Stimulated activated memory B cell treated with anti-CD40 and anti-IgM and Interleukin-4, amounts not matched to agents 10 μg/mL and 1 μg/mL and 100 μg/mL, for 72 hours (primary cell): Measurements from ENCODE around the gene GUCA2A.

Source experiments
- ATAC-seq: fragments of 150-1000 bp; cut with Tn5 transposase; 2 replicates; pipeline ENCODE4 v1.10.0; 2021
- H3K27ac Mint-ChIP-seq: one replicate; pipeline ENCODE4 v1.8.0; 2022; ENCODE audit warnings: mild to moderate bottlenecking, mixed read lengths
- H3K27me3 Mint-ChIP-seq: one replicate; pipeline ENCODE4 v1.8.0; 2022; ENCODE audit warnings: mixed read lengths
- H3K36me3 Mint-ChIP-seq: one replicate; pipeline ENCODE4 v1.8.0; 2022; ENCODE audit warnings: mixed read lengths
- H3K4me1 Mint-ChIP-seq: one replicate; pipeline ENCODE4 v1.8.0; 2022; ENCODE audit warnings: mixed read lengths
- H3K4me3 Mint-ChIP-seq: one replicate; pipeline ENCODE4 v1.8.0; 2022; ENCODE audit warnings: mild to moderate bottlenecking, moderate library complexity, mixed read lengths
- H3K9me3 Mint-ChIP-seq: one replicate; pipeline ENCODE4 v1.8.0; 2022; ENCODE audit warnings: mixed read lengths

The GUCA2A gene

GRCh38 chr1:42183210-42183956, 18.8 kb upstream of the GUCA2A start:
- ATAC-seq = no peak

GRCh38 chr1:42181687-42182086, 17.1 kb upstream of the GUCA2A start:
- peaks cover 41% of the 10 kb centered on the region for H3K36me3 Mint-ChIP-seq
- H3K4me1 Mint-ChIP-seq = no peaks in the 10 kb centered on the region
- no peak for ATAC-seq
- H3K9me3 Mint-ChIP-seq = no peaks in the 10 kb centered on the region
- no peak overlapping the region for H3K4me3 Mint-ChIP-seq
- H3K27ac Mint-ChIP-seq = no peak overlapping the region
- H3K27me3 Mint-ChIP-seq = no peaks in the 10 kb centered on the region

More at GRCh38 chr1:42183210-42183956, 18.8 kb upstream of the GUCA2A start:
- no peaks in the 10 kb centered on the region for H3K27me3 Mint-ChIP-seq
- no peaks in the 10 kb centered on the region for H3K4me1 Mint-ChIP-seq
- H3K4me3 Mint-ChIP-seq = no peak overlapping the region
- no peak overlapping the region for H3K27ac Mint-ChIP-seq
- no peaks in the 10 kb centered on the region for H3K9me3 Mint-ChIP-seq
- H3K36me3 Mint-ChIP-seq = peaks cover 52% of the 10 kb centered on the region

- no peak for ATAC-seq
- H3K4me1 Mint-ChIP-seq = no peaks in the 10 kb centered on the region
- H3K36me3 Mint-ChIP-seq = peaks cover 30% of the 10 kb centered on the region
- H3K4me3 Mint-ChIP-seq = no peak overlapping the region
- H3K9me3 Mint-ChIP-seq = no peaks in the 10 kb centered on the region
- H3K27ac Mint-ChIP-seq = no peak overlapping the region
- H3K27me3 Mint-ChIP-seq = no peaks in the 10 kb centered on the region
Observed at GRCh38 chr1:42179900-42180329, 15.4 kb upstream of the GUCA2A start.

GRCh38 chr1:42179275-42179674, 14.7 kb upstream of the GUCA2A start:
- Mint-ChIP-seq H3K4me1 (no peaks in the 10 kb centered on the region), H3K9me3 (no peaks in the 10 kb centered on the region), H3K27me3 (no peaks in the 10 kb centered on the region), H3K36me3 (peaks cover 25% of the 10 kb centered on the region), H3K4me3 (no peak overlapping the region), H3K27ac (no peak overlapping the region)
- no peak for ATAC-seq

- Mint-ChIP-seq H3K4me3 (no peak overlapping the region), H3K9me3 (no peaks in the 10 kb centered on the region), H3K36me3 (peaks cover 23% of the 10 kb centered on the region), H3K27ac (no peak overlapping the region), H3K27me3 (no peaks in the 10 kb centered on the region), H3K4me1 (no peaks in the 10 kb centered on the region)
- ATAC-seq = no peak
Observed at GRCh38 chr1:42178249-42178648, 13.7 kb upstream of the GUCA2A start.

GRCh38 chr1:42177541-42177981, 13.0 kb upstream of the GUCA2A start:
- no peak overlapping the region for H3K27ac Mint-ChIP-seq
- H3K4me3 Mint-ChIP-seq = no peak overlapping the region
- H3K27me3 Mint-ChIP-seq = no peaks in the 10 kb centered on the region
- no peaks in the 10 kb centered on the region for H3K4me1 Mint-ChIP-seq
- H3K9me3 Mint-ChIP-seq = no peaks in the 10 kb centered on the region
- H3K36me3 Mint-ChIP-seq = peaks cover 17% of the 10 kb centered on the region
- no peak for ATAC-seq

- ATAC-seq = peak; percentile 65
- H3K36me3 Mint-ChIP-seq = peaks cover 17% of the 10 kb centered on the region
- no peak overlapping the region for H3K4me3 Mint-ChIP-seq
- no peak overlapping the region for H3K27ac Mint-ChIP-seq
- no peaks in the 10 kb centered on the region for H3K9me3 Mint-ChIP-seq
- no peaks in the 10 kb centered on the region for H3K27me3 Mint-ChIP-seq
- H3K4me1 Mint-ChIP-seq = no peaks in the 10 kb centered on the region
Observed at GRCh38 chr1:42176902-42177519, 12.5 kb upstream of the GUCA2A start.

GRCh38 chr1:42175314-42176054, 10.9 kb upstream of the GUCA2A start:
- H3K9me3 Mint-ChIP-seq = no peaks in the 10 kb centered on the region
- no peak overlapping the region for H3K27ac Mint-ChIP-seq
- peaks cover 11% of the 10 kb centered on the region for H3K36me3 Mint-ChIP-seq

GRCh38 chr1:42173961-42174735, 9.6 kb upstream of the GUCA2A start:
- no peak for ATAC-seq
- H3K36me3 Mint-ChIP-seq = peaks cover 5% of the 10 kb centered on the region
- no peak overlapping the region for H3K27ac Mint-ChIP-seq

More at GRCh38 chr1:42175314-42176054, 10.9 kb upstream of the GUCA2A start:
- no peaks in the 10 kb centered on the region for H3K27me3 Mint-ChIP-seq
- no peak overlapping the region for H3K4me3 Mint-ChIP-seq
- ATAC-seq = no peak
- no peaks in the 10 kb centered on the region for H3K4me1 Mint-ChIP-seq

GRCh38 chr1:42173155-42173933, 8.8 kb upstream of the GUCA2A start:
- Mint-ChIP-seq H3K4me3 (no peak overlapping the region), H3K4me1 (no peaks in the 10 kb centered on the region), H3K9me3 (no peaks in the 10 kb centered on the region), H3K36me3 (peaks cover 5% of the 10 kb centered on the region), H3K27me3 (no peaks in the 10 kb centered on the region), H3K27ac (no peak overlapping the region)
- peak; percentile 50 for ATAC-seq

More at GRCh38 chr1:42173961-42174735, 9.6 kb upstream of the GUCA2A start:
- no peaks in the 10 kb centered on the region for H3K27me3 Mint-ChIP-seq
- H3K4me3 Mint-ChIP-seq = no peak overlapping the region
- no peaks in the 10 kb centered on the region for H3K9me3 Mint-ChIP-seq
- no peaks in the 10 kb centered on the region for H3K4me1 Mint-ChIP-seq

- no peaks in the 10 kb centered on the region for H3K9me3 Mint-ChIP-seq
- H3K36me3 Mint-ChIP-seq = peaks cover 5% of the 10 kb centered on the region
- no peak overlapping the region for H3K4me3 Mint-ChIP-seq
- H3K27ac Mint-ChIP-seq = no peak overlapping the region
- no peaks in the 10 kb centered on the region for H3K4me1 Mint-ChIP-seq
- ATAC-seq = no peak
- no peaks in the 10 kb centered on the region for H3K27me3 Mint-ChIP-seq
Observed at GRCh38 chr1:42172381-42173133, 8.0 kb upstream of the GUCA2A start.

GRCh38 chr1:42171679-42172266, 7.2 kb upstream of the GUCA2A start:
- Mint-ChIP-seq H3K4me3 (no peak overlapping the region), H3K27ac (no peak overlapping the region), H3K9me3 (no peaks in the 10 kb centered on the region), H3K27me3 (no peaks in the 10 kb centered on the region), H3K36me3 (peaks cover 2% of the 10 kb centered on the region), H3K4me1 (no peaks in the 10 kb centered on the region)
- ATAC-seq = no peak

- H3K36me3 Mint-ChIP-seq = no peaks in the 10 kb centered on the region
- H3K4me1 Mint-ChIP-seq = no peaks in the 10 kb centered on the region
- no peak overlapping the region for H3K27ac Mint-ChIP-seq
- H3K4me3 Mint-ChIP-seq = no peak overlapping the region
- ATAC-seq = no peak
- H3K9me3 Mint-ChIP-seq = no peaks in the 10 kb centered on the region
- H3K27me3 Mint-ChIP-seq = no peaks in the 10 kb centered on the region
Observed at GRCh38 chr1:42170779-42171621, 6.5 kb upstream of the GUCA2A start.
